Panc1 (cell line): ENCODE data around the gene CRYGN. TPM values are rescaled to one million over a fixed set of nuclear protein-coding genes. Genes with fewer than 3 reads are reported as not detected.

Experiments used
- ATAC-seq: fragments of 200-7000 bp; cut with Tn5 transposase; 2 replicates; pipeline ENCODE4 v1.9.1; 2020; ENCODE audit warnings: mild to moderate bottlenecking, moderate library complexity
- BruUV-seq: library from RNA; stranded (reverse); fragments of 400-500 nt; replicated peaks from 2 replicates; lab custom pipeline; 2021; lab: Mats Ljungman, UMichigan
- CTCF ChIA-PET: fragments of 300-600 bp; sonication (Branson Sonifier 250); formaldehyde crosslinking; loops from one replicate; lab custom pipeline; 2022; ENCODE audit warnings: antibody characterized with exemption; lab: Charles Lee
- POLR2A ChIA-PET: fragments of 300-600 bp; sonication (Branson Sonifier 250); formaldehyde crosslinking; loops from one replicate; lab custom pipeline; 2022; ENCODE audit warnings: antibody characterized with exemption; lab: Charles Lee
- DNase-seq: peaks from one replicate; pipeline ENCODE4 v3.0.0-alpha.2; 2010; ENCODE audit warnings: low read depth, low spot score
- H3K27ac ChIP-seq: 2 replicates; pipeline ENCODE4 v1.5.1; 2011; ENCODE audit warnings: mild to moderate bottlenecking, low read length, inconsistent platforms
- H3K27me3 ChIP-seq: fragments of 200-500 bp; sonication (Bioruptor generic); 2 replicates; pipeline ENCODE4 v1.6.0; 2014; ENCODE audit warnings: low read length, inconsistent platforms; ENCODE audit not compliant: control insufficient read depth, insufficient read depth
- H3K36me3 ChIP-seq: fragments of 200-500 bp; sonication (Bioruptor generic); 2 replicates; pipeline ENCODE4 v1.5.1; 2014; ENCODE audit warnings: inconsistent platforms, mild to moderate bottlenecking, low read length, moderate library complexity; ENCODE audit not compliant: control insufficient read depth, insufficient read depth
- H3K4me1 ChIP-seq: 2 replicates; pipeline ENCODE4 v1.5.1; 2011; ENCODE audit warnings: inconsistent platforms, mild to moderate bottlenecking, low read length, moderate library complexity; ENCODE audit not compliant: control insufficient read depth, insufficient read depth
- H3K4me3 ChIP-seq, 2 experiments: 2 replicates each; pipeline ENCODE4 v1.5.1; 2011 to 2012; ENCODE audit warnings: low read depth in 2 of 2, low read length in 2 of 2, mild to moderate bottlenecking in 2 of 2, inconsistent platforms in 1 of 2, moderate library complexity in 1 of 2
- H3K9me3 ChIP-seq: fragments of 200-500 bp; sonication (Bioruptor generic); 2 replicates; pipeline ENCODE4 v1.5.1; 2014; ENCODE audit warnings: low read depth, mild to moderate bottlenecking, inconsistent platforms, low read length, moderate library complexity; ENCODE audit not compliant: control insufficient read depth, insufficient read depth
- POLR2AphosphoS5 ChIP-seq: IDR thresholded peaks from 2 replicates; pipeline ENCODE4 v1.6.1; 2012; ENCODE audit warnings: mild to moderate bottlenecking, low read depth, low read length, moderate library complexity
- SIN3A ChIP-seq: IDR thresholded peaks from 2 replicates; pipeline ENCODE4 v1.6.1; 2012; ENCODE audit warnings: low read depth, mild to moderate bottlenecking, low read length, moderate library complexity, borderline replicate concordance; ENCODE audit not compliant: insufficient read depth
- TCF7L2 ChIP-seq: IDR thresholded peaks from 2 replicates; pipeline ENCODE4 v1.6.1; 2011; ENCODE audit warnings: mild to moderate bottlenecking, low read depth, low read length, inconsistent platforms
- in situ Hi-C: cut with HindIII; loops from 2 replicates; pipeline ENCODE4 v1.10.0; 2016; ENCODE audit warnings: low sequenced_read_pairs, low pct_unique_long_range_greater_than_20kb
- intact Hi-C: fragments of 100-400 bp; cut with micrococcal nuclease; formaldehyde crosslinking; loops from one replicate; pipeline ENCODE4 v1.10.0; 2022; ENCODE audit not compliant: unreplicated experiment
- total RNA-seq: library from RNA; stranded (reverse); gene quantifications from one replicate; pipeline ENCODE4 v1.2.1, GENCODE V29; 2021; ENCODE audit not compliant: unreplicated experiment
- TF ChIP-seq, protein P1 (sequence below): fragments of 450-650 bp; IDR thresholded peaks from 2 replicates; pipeline ENCODE4 v1.5.1; 2017; ENCODE audit warnings: mild to moderate bottlenecking
- TF ChIP-seq, protein P2 (sequence below), 2 experiments: IDR thresholded peaks; 2 replicates each; pipeline ENCODE4 v1.6.1; 2011 to 2012; ENCODE audit warnings: low read depth in 2 of 2, control low read depth in 1 of 2, low read length in 1 of 2, mild to moderate bottlenecking in 1 of 2, moderate library complexity in 1 of 2; ENCODE audit not compliant: insufficient read depth in 1 of 2

CRYGN gene
- total RNA-seq, 1 experiment from 2014 or later: 0.74 TPM

DNA sequence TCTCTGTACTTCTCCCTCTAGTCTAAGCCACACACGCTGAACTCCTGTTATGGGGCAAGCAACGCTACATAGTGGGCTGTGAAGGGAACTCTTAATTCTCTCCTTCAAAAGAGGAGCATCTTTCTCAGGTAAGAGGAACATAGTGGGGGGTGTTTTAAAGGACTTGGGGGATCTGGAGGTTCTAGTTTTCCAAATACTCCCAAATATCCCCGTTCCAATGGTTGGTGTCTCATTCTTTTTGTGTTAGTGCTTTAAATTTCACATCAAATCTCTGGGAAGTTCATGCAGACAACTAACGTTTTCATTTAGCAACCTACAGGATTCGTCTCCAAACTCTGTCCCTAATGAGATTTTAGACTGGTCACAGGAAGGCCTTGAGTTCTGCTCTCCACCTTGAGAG lies 17.7 kb downstream of the CRYGN start:
- DNase-seq (no peak), ATAC-seq (no peak)
- H3K27me3 ChIP-seq: no peaks in the 10 kb centered on the region
- no TSS peak for BruUV-seq
- peaks cover 9% of the 10 kb centered on the region; the same call in 1 of the 2 replicates for H3K9me3 ChIP-seq
- intact Hi-C loops: no loop called here
- H3K27ac ChIP-seq: no peak overlapping the region
- no peak for TF ChIP-seq TCF7L2
- CTCF ChIA-PET: no interaction called here
- no peaks in the 10 kb centered on the region for H3K36me3 ChIP-seq
- no peak overlapping the region for H3K4me3 ChIP-seq
- H3K4me1 ChIP-seq: peaks cover 13% of the 10 kb centered on the region
- in situ Hi-C loops: no loop called here
- POLR2A ChIA-PET: no interaction called here

DNA sequence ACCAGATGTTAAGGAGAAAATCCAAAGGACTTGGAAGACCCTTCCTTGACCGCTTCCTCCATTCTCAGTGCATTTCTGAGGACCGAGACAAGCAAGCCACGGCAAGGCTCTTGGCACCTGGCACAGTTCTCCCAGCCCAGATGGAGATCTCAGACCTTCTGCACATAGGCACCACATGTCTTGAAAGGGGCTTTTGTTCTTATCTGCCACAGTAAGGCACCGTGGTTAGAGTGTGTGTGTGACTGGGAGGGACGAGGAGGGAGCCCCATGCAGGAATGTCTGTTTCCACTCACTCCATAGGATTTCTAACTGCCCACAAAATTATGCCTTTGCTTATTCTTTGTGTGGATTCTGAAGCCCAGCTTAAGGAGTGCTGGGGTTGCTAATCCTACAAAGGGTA lies 19.8 kb downstream of the CRYGN start:
- Histone ChIP-seq H3K36me3 (no peaks in the 10 kb centered on the region), H3K27ac (no peak overlapping the region), H3K4me3 (no peak overlapping the region), H3K4me1 (no peaks in the 10 kb centered on the region), H3K9me3 (peaks cover 9% of the 10 kb centered on the region; the same call in 1 of the 2 replicates), H3K27me3 (no peaks in the 10 kb centered on the region)
- CTCF ChIA-PET: no interaction called here
- in situ Hi-C loops (no loop called here), intact Hi-C loops (no loop called here)
- no peak for DNase-seq
- POLR2A ChIA-PET: no interaction called here
- no TSS peak for BruUV-seq
- no peak for ATAC-seq
- TF ChIP-seq TCF7L2: no peak
- TF ChIP-seq, protein P1, sequence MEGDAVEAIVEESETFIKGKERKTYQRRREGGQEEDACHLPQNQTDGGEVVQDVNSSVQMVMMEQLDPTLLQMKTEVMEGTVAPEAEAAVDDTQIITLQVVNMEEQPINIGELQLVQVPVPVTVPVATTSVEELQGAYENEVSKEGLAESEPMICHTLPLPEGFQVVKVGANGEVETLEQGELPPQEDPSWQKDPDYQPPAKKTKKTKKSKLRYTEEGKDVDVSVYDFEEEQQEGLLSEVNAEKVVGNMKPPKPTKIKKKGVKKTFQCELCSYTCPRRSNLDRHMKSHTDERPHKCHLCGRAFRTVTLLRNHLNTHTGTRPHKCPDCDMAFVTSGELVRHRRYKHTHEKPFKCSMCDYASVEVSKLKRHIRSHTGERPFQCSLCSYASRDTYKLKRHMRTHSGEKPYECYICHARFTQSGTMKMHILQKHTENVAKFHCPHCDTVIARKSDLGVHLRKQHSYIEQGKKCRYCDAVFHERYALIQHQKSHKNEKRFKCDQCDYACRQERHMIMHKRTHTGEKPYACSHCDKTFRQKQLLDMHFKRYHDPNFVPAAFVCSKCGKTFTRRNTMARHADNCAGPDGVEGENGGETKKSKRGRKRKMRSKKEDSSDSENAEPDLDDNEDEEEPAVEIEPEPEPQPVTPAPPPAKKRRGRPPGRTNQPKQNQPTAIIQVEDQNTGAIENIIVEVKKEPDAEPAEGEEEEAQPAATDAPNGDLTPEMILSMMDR: no peak
- TF ChIP-seq SIN3A: no peak
- TF ChIP-seq POLR2AphosphoS5: no peak
- TF ChIP-seq, protein P2, sequence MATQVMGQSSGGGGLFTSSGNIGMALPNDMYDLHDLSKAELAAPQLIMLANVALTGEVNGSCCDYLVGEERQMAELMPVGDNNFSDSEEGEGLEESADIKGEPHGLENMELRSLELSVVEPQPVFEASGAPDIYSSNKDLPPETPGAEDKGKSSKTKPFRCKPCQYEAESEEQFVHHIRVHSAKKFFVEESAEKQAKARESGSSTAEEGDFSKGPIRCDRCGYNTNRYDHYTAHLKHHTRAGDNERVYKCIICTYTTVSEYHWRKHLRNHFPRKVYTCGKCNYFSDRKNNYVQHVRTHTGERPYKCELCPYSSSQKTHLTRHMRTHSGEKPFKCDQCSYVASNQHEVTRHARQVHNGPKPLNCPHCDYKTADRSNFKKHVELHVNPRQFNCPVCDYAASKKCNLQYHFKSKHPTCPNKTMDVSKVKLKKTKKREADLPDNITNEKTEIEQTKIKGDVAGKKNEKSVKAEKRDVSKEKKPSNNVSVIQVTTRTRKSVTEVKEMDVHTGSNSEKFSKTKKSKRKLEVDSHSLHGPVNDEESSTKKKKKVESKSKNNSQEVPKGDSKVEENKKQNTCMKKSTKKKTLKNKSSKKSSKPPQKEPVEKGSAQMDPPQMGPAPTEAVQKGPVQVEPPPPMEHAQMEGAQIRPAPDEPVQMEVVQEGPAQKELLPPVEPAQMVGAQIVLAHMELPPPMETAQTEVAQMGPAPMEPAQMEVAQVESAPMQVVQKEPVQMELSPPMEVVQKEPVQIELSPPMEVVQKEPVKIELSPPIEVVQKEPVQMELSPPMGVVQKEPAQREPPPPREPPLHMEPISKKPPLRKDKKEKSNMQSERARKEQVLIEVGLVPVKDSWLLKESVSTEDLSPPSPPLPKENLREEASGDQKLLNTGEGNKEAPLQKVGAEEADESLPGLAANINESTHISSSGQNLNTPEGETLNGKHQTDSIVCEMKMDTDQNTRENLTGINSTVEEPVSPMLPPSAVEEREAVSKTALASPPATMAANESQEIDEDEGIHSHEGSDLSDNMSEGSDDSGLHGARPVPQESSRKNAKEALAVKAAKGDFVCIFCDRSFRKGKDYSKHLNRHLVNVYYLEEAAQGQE (IDR thresholded peaks at IDR 0.05; ENCODE audit: insufficient read depth in 1 of 2, low read depth in 2 of 2, low read length in 1 of 2): no peak

DNA sequence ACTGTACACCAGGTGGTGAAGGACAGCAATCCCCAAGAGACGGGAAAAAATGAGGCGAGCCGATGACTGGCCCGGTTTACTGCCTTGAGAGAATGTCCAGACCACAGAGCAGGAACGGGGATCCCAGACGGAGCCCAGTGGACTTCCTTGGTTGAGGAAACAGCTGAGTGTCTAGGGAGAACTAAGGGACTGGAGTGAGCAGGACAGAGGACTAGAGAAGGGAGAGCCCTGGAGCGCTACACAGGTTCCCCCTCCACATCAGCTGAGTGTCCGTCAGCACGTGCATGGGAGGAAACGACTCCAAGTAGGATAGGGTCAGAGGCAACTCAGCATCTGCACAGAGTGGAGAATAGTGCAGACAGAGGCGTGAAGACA lies 23.0 kb downstream of the CRYGN start:
- ChIA-PET CTCF (no interaction called here), POLR2A (no interaction called here)
- intact Hi-C loops (no loop called here), in situ Hi-C loops (no loop called here)
- H3K27me3 ChIP-seq: no peaks in the 10 kb centered on the region
- H3K36me3 ChIP-seq: no peaks in the 10 kb centered on the region
- TF ChIP-seq TCF7L2: no peak
- TF ChIP-seq POLR2AphosphoS5: no peak
- TF ChIP-seq SIN3A: no peak
- TF ChIP-seq, protein P2 (IDR thresholded peaks at IDR 0.05; ENCODE audit: insufficient read depth in 1 of 2, low read depth in 2 of 2, low read length in 1 of 2): no peak
- TF ChIP-seq, protein P1: no peak
- 0 out of 2 replicates have a peak, but pooled peaks cover 3% of the 10 kb centered on the region for H3K9me3 ChIP-seq
- H3K27ac ChIP-seq: 0 out of 2 replicates have a peak overlapping the region, but pooled peaks have one; percentile 10
- no peaks in the 10 kb centered on the region for H3K4me1 ChIP-seq
- BruUV-seq: no TSS peak
- H3K4me3 ChIP-seq: no peak overlapping the region
- ATAC-seq (0 out of 2 replicates have a peak, but pooled peaks have one; percentile 33), DNase-seq (no peak)
